ENCODE results near the gene ETFA. TPM values are rescaled to one million over a fixed set of nuclear protein-coding genes. Genes with fewer than 3 reads are reported as not detected.

Gene ETFA
- total RNA-seq, 3 donors from 2014 or later (not counting 1 experiment from before 2014, with no cell fraction given): 71.9 to 93.1 (median 79.8) TPM

GRCh38 chr15:76339305-76340197 is 28.3 kb upstream of the ETFA start:
- WGBS (ENCODE audit: insufficient coverage): 7% methylated on average over 48 of the region's 48 CpGs
- Histone ChIP-seq H3K36me3 (ENCODE audit: control insufficient read depth, insufficient read depth, low read length) (no peaks in the 10 kb centered on the region), H3K4me3 (ENCODE audit: low read length) (peak overlapping the region; percentile 32), H3K4me1 (ENCODE audit: control insufficient read depth, insufficient read depth, low read length) (peaks cover 84% of the 10 kb centered on the region), H3K9me3 (ENCODE audit: control insufficient read depth, insufficient read depth, low read length) (no peaks in the 10 kb centered on the region), H3K27ac (ENCODE audit: low read length) (no peak overlapping the region), H3K27me3 (ENCODE audit: control insufficient read depth, insufficient read depth, low read length) (peaks cover 81% of the 10 kb centered on the region)
- peaks cover 66 to 67% of the 10 kb centered on the region in 2 donors for H3K27me3 Mint-ChIP-seq (ENCODE audit: low read depth in 2 of 2)
- no peak for TF ChIP-seq CTCF (IDR thresholded peaks at IDR 0.05)
- H3K4me1 Mint-ChIP-seq: peaks cover 64 to 79% of the 10 kb centered on the region in 2 donors
- intact Hi-C loops (cut with micrococcal nuclease): loop anchor here (5.0 kb wide), 1 partner anchor 52 kb away; no protein-coding TSS in a partner anchor
- H3K36me3 Mint-ChIP-seq: no peaks in the 10 kb centered on the region
- ATAC-seq: peak in 1 of 3 donors; percentile 3
- peak overlapping the region; percentile 90 for H3K4me3 Mint-ChIP-seq
- DNase-seq: peak in 1 of 2 donors; percentile 40
- no peaks in the 10 kb centered on the region for H3K9me3 Mint-ChIP-seq
- peak overlapping the region in 1 of 2 donors; percentile 71 for H3K27ac Mint-ChIP-seq

GRCh38 chr15:76338486-76339304 is 27.4 kb upstream of the ETFA start:
- no peak for ATAC-seq
- H3K4me3 ChIP-seq (ENCODE audit: low read length): no peak overlapping the region
- H3K36me3 Mint-ChIP-seq: no peaks in the 10 kb centered on the region
- intact Hi-C loops (cut with micrococcal nuclease): no loop called here
- TF ChIP-seq CTCF (IDR thresholded peaks at IDR 0.05): no peak
- H3K9me3 Mint-ChIP-seq: no peaks in the 10 kb centered on the region
- peaks cover 66 to 70% of the 10 kb centered on the region in 2 donors for H3K27me3 Mint-ChIP-seq (ENCODE audit: low read depth in 2 of 2)
- H3K27me3 ChIP-seq (ENCODE audit: control insufficient read depth, insufficient read depth, low read length): peaks cover 79% of the 10 kb centered on the region
- peaks cover 85% of the 10 kb centered on the region for H3K4me1 ChIP-seq (ENCODE audit: control insufficient read depth, insufficient read depth, low read length)
- peak overlapping the region; percentile 53 for H3K4me3 Mint-ChIP-seq
- peaks cover 63 to 78% of the 10 kb centered on the region in 2 donors for H3K4me1 Mint-ChIP-seq
- no peak overlapping the region for H3K27ac Mint-ChIP-seq
- no peaks in the 10 kb centered on the region for H3K36me3 ChIP-seq (ENCODE audit: control insufficient read depth, insufficient read depth, low read length)
- peak in 1 of 2 donors; percentile 17 for DNase-seq
- 13% methylated on average over 24 of the region's 26 CpGs for WGBS (ENCODE audit: insufficient coverage)
- no peak overlapping the region for H3K27ac ChIP-seq (ENCODE audit: low read length)
- H3K9me3 ChIP-seq (ENCODE audit: control insufficient read depth, insufficient read depth, low read length): no peaks in the 10 kb centered on the region

- TF ChIP-seq CTCF (IDR thresholded peaks at IDR 0.05): no peak
- H3K27me3 ChIP-seq (ENCODE audit: control insufficient read depth, insufficient read depth, low read length): peaks cover 72% of the 10 kb centered on the region
- peak overlapping the region in 1 of 2 donors; percentile 52 for H3K27ac Mint-ChIP-seq
- DNase-seq (peak in 1 of 2 donors; percentile 60), ATAC-seq (peak in 2 of 3 donors; percentile 12 to 33)
- no peaks in the 10 kb centered on the region for H3K36me3 Mint-ChIP-seq
- no peaks in the 10 kb centered on the region for H3K9me3 ChIP-seq (ENCODE audit: control insufficient read depth, insufficient read depth, low read length)
- H3K4me1 Mint-ChIP-seq: peaks cover 59 to 70% of the 10 kb centered on the region in 2 donors
- peak overlapping the region; percentile 70 for H3K4me3 Mint-ChIP-seq
- intact Hi-C loops (cut with micrococcal nuclease): no loop called here
- peaks cover 66 to 72% of the 10 kb centered on the region in 2 donors for H3K27me3 Mint-ChIP-seq (ENCODE audit: low read depth in 2 of 2)
- H3K4me3 ChIP-seq (ENCODE audit: low read length): no peak overlapping the region
- peaks cover 77% of the 10 kb centered on the region for H3K4me1 ChIP-seq (ENCODE audit: control insufficient read depth, insufficient read depth, low read length)
- H3K9me3 Mint-ChIP-seq: no peaks in the 10 kb centered on the region
- WGBS (ENCODE audit: insufficient coverage): 6% methylated on average over 89 of the region's 89 CpGs
- no peak overlapping the region for H3K27ac ChIP-seq (ENCODE audit: low read length)
- no peaks in the 10 kb centered on the region for H3K36me3 ChIP-seq (ENCODE audit: control insufficient read depth, insufficient read depth, low read length)
Observed at GRCh38 chr15:76337696-76338485, 26.6 kb upstream of the ETFA start.
